Measurements from ENCODE around the gene CHID1. TPM values are rescaled to one million over a fixed set of nuclear protein-coding genes. Genes with fewer than 3 reads are reported as not detected.

The CHID1 gene
- total and polyA plus RNA-seq, 9 of the 15 experiments (the other 6 are each of a cell fraction or from before 2014, with no cell fraction given): 15.1 to 108 (median 39.8) TPM

DNA sequence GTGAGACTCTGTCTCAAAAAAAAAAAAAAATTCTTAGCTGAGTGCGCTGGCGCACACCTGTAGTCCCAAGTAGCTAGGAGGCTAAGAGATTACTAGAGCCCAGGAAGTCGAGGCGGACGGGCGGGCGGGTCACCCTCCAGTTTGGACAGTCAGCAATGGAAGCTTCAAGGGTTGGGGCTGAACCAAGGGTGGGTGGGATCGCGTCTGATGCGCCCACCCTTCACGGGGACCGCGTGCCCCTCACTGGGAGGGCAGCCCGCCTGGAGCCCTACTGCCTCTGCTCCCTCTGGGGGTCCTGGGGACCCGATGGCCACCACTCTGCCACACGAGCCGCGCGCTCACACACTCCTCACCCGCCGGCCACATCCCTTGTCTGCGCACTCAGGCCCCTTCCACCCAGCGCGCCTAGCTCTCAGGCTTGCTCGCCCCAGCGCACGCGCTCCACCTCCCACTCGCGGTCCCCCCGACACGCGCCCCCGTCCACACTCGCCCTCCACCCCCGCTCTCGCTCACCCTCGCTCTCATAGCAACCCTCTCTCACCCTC is 494 bp downstream of the CHID1 start (continued):
- TF ChIP-seq SIN3A (IDR thresholded peaks at IDR 0.05; ENCODE audit: borderline replicate concordance in 2 of 2, control insufficient read depth in 1 of 2, low read depth in 2 of 2, low read length in 2 of 2) (no peak), HEY1 (CRISPR knock-in tag; IDR thresholded peaks at IDR 0.05; ENCODE audit: borderline replicate concordance) (no peak), ZNF586 (CRISPR knock-in tag; conservative IDR thresholded peaks at IDR 0.05) (no peak), CBX2 (IDR thresholded peaks at IDR 0.05; ENCODE audit: insufficient read depth, low read length, poor library complexity, severe bottlenecking) (no peak), ZNF146 (CRISPR knock-in tag; IDR thresholded peaks at IDR 0.05; ENCODE audit: unreplicated experiment) (no peak), ZNF57 (CRISPR knock-in tag; IDR thresholded peaks at IDR 0.05) (no peak), CREB1 (IDR thresholded peaks at IDR 0.05) (no peak), CREB1 (CRISPR knock-in tag; IDR thresholded peaks at IDR 0.05) (peak; percentile 34; the same call in 1 of the 2 replicates), TEAD4 (IDR thresholded peaks at IDR 0.05; ENCODE audit: low read length) (0 out of 2 replicates have a peak, but pooled peaks have one; percentile 20), TEAD4 (CRISPR knock-in tag; IDR thresholded peaks at IDR 0.05; ENCODE audit: borderline replicate concordance) (no peak), ZNF717 (CRISPR knock-in tag; IDR thresholded peaks at IDR 0.05) (no peak), STAT5A (IDR thresholded peaks at IDR 0.05; ENCODE audit: borderline replicate concordance, low read length) (no peak), SMARCE1 (IDR thresholded peaks at IDR 0.05) (no peak), PCBP2 (IDR thresholded peaks at IDR 0.05; ENCODE audit: low read depth, low read length, poor library complexity, severe bottlenecking) (no peak), HIVEP1 (CRISPR knock-in tag; IDR thresholded peaks at IDR 0.05) (no peak)
- TF ChIP-seq, protein P1, sequence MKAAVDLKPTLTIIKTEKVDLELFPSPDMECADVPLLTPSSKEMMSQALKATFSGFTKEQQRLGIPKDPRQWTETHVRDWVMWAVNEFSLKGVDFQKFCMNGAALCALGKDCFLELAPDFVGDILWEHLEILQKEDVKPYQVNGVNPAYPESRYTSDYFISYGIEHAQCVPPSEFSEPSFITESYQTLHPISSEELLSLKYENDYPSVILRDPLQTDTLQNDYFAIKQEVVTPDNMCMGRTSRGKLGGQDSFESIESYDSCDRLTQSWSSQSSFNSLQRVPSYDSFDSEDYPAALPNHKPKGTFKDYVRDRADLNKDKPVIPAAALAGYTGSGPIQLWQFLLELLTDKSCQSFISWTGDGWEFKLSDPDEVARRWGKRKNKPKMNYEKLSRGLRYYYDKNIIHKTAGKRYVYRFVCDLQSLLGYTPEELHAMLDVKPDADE (conservative IDR thresholded peaks at IDR 0.05; ENCODE audit: control insufficient read depth, low read depth, low read length): no peak
- TF ChIP-seq, protein P2, sequence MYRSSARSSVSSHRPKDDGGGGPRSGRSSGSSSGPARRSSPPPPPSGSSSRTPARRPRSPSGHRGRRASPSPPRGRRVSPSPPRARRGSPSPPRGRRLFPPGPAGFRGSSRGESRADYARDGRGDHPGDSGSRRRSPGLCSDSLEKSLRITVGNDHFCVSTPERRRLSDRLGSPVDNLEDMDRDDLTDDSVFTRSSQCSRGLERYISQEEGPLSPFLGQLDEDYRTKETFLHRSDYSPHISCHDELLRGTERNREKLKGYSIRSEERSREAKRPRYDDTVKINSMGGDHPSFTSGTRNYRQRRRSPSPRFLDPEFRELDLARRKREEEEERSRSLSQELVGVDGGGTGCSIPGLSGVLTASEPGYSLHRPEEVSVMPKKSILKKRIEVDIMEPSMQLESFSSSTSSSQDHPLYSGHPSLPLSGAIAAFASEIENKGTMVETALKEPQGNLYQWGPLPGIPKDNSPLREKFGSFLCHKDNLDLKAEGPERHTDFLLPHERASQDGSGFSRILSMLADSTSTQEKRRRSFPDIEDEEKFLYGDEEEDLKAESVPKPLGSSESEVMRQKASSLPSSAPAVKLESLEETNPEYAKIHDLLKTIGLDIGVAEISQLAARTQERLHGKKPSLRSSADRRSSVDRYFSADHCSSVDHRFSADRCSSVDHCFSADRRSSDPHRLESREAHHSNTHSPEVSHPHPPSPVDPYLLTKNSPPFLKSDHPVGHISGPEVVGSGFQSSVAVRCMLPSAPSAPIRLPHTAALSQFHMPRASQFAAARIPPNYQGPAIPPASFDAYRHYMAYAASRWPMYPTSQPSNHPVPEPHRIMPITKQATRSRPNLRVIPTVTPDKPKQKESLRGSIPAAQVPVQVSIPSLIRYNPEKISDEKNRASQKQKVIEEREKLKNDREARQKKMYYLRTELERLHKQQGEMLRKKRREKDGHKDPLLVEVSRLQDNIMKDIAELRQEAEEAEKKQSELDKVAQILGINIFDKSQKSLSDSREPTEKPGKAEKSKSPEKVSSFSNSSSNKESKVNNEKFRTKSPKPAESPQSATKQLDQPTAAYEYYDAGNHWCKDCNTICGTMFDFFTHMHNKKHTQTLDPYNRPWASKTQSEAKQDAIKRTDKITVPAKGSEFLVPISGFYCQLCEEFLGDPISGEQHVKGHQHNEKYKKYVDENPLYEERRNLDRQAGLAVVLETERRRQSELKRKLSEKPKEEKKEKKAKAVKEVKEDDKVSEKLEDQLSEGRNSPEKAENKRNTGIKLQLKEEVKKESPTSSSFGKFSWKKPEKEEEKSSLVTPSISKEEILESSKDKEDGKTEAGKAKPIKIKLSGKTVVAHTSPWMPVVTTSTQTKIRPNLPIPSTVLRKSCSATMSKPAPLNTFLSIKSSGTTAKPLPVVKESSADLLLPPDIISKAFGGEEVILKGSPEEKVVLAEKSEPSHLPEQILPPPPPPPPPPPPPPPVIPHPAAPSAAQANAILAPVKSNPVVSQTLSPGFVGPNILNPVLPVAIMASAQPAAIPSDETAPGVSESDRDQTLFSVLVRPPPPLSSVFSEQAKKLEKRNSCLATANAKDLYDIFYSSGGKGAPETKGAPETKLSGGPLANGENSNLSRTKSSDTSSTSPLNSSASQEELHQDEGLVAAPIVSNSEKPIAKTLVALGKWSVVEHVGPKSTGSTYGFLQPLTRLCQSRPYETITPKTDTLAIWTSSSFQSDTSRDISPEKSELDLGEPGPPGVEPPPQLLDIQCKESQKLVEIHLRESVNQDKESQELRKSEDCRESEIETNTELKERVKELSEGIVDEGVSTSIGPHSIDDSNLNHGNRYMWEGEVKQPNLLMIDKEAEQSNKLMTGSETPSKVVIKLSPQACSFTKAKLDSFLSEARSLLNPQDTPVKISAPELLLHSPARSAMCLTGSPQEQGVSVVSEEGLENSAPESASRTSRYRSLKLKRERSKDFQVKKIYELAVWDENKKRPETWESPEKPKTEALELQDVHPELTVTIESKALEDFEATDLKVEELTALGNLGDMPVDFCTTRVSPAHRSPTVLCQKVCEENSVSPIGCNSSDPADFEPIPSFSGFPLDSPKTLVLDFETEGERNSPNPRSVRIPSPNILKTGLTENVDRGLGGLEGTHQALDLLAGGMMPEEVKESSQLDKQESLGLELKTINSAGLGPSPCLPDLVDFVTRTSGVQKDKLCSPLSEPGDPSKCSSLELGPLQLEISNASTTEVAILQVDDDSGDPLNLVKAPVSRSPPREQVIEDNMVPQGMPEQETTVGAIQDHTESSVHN (IDR thresholded peaks at IDR 0.05; ENCODE audit: borderline replicate concordance in 1 of 2, low read depth in 1 of 2): no peak
- TF ChIP-seq, protein P3, sequence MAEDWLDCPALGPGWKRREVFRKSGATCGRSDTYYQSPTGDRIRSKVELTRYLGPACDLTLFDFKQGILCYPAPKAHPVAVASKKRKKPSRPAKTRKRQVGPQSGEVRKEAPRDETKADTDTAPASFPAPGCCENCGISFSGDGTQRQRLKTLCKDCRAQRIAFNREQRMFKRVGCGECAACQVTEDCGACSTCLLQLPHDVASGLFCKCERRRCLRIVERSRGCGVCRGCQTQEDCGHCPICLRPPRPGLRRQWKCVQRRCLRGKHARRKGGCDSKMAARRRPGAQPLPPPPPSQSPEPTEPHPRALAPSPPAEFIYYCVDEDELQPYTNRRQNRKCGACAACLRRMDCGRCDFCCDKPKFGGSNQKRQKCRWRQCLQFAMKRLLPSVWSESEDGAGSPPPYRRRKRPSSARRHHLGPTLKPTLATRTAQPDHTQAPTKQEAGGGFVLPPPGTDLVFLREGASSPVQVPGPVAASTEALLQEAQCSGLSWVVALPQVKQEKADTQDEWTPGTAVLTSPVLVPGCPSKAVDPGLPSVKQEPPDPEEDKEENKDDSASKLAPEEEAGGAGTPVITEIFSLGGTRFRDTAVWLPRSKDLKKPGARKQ (CRISPR knock-in tag; IDR thresholded peaks at IDR 0.05): no peak
